Activated naive CD4-positive, alpha-beta T cell (primary cell): Measurements from ENCODE around the gene LAGE3.

Experiments
- DNase-seq, 4 experiments: peaks; one replicate each; lab custom pipeline; 2025; lab: John Stamatoyannopoulos, UW

LAGE3 gene

DNA sequence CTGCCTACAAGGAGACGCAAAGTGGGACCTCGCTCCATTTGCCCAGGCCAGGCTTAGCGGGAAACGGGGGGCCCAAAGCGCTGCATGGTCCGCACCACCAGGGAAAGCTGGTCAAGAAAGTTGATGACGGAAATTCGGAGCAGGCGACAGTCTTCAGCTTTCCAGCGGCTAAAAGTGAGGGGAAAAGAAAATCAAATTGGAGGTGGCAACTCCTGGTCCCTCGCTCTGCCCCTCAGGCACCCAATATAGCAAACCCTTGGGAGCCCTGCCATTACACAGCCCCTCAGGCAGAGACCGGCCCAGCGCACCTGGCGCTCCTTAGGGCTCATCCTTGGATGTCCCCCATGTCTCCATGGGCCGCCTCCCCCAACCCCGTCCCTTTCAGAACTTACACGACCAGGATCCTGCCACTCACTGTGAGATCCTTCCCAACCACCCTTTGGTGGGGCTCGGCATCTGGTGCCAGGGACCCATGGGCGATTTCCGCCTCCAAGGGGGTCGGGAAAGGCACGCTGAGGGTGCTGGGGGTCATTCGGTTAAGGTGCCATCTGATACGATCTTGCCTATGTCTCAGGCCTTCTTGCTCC is 1.1 kb downstream of the LAGE3 start:
- DNase-seq, result no peak

GRCh38 chrX:154476821-154477220 is 2.3 kb downstream of the LAGE3 start:
- no peak for DNase-seq

GRCh38 chrX:154473683-154474082 is 5.4 kb downstream of the LAGE3 start:
- no peak for DNase-seq

DNA sequence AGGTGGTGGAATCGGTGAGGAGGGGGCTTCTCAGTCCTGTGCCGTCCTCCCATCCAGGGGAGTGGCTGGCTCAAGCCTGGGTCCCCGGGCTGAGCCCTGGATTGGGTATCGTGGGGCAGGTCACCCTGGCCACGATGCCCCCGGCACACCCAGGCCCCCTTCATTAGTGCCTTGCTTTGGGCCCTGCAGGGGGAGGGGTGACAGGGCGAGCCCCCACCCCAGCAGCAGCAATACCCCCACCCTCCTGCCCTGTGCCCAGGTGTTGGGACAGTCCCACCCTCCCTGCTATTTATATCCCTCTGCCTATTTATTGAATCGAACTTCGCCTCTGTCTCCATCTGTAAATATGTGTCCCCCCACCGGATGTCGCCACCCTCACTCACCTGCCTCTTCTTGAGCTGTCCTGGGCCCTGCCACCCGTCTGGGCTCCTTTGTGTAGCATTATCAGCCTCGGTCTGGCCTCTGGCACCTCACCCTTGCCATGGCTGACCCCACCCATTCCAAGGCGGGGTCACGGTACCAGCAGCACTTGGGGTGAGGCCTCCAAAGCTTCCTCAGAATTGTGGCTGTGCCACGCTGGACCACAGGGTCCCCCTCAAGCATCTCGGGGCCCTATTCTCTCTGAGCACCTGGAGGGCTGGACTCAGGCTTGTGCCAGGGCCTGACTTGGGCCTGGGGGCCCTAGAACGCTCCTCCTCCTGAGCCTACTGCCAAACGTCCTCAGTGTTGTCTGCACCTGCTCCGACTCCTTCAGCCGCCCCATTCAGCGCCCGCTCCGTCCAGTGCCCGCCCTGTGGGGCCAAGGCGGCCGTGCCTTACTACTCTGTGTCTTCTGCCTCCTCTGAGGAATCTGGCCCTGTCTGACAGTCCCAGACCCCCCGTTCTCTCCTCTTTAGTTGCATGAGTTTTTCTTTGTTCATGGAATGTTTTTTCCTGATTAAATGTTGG is 6.1 kb downstream of the LAGE3 start:
- no peak for DNase-seq

DNA sequence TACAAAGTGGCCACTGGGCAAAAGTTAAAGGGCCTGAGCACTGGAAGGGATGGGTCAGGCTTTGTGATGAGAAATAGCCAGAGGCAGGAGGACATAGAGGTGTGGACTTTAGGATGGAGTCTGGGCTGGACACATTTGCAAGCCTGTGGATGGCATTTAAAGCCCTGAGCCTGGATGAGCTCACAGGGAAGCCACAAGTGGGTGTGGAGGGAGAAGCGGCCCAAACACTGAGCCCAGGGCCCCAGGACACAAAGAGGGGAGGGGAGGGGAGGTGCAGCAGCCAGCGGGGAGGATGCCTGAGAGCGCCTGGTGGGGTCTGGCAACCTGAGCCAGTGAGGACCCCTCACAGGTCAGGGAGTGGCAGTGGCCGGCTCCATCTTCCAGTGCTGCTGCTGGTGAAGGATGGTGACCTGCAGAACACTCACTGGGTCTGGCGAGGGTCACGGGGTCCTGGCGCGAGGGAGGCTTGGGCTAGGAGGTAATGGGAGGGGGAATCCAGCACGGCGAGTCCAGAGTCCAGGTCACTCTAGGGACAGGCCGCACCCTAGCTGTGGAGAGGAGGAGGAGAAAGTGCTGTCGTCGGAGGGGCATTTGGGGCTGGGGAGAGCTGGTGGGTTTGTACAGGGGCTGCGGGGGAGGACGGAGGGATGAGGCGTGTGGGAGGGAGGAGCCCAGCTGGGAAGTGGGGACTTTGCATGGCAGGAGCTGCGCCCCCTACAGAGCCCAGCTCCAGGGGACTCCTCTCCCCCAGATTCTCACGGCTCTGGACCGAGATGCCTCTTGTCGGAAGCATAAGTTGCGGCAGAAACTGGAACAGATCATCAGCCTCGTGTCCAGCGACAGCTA is 7.0 kb downstream of the LAGE3 start:
- no peak for DNase-seq

DNA sequence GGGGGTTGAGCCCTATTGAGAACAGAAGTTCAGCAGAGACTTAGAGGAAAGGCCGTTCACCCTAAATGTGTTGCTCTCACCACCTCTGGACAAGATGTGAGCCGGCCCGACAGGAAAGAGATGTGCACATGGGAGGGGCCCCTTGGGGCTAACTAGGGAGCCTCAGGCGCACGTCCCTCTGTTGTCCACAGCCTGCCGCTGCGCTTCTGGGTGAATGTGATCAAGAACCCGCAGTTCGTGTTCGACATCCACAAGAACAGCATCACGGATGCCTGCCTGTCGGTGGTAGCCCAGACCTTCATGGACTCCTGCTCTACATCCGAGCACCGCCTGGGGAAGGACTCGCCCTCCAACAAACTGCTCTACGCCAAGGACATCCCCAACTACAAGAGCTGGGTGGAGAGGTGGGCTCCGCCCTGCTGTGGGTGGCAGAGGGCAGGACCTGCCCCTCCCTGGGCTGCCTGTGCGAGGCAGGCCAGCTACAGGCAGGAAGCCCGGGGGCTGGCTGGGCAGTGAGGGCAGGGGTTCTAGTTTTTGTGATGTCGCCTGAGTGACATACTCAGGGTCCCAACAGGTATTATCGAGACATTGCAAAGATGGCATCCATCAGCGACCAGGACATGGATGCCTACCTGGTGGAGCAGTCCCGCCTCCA is 8.0 kb downstream of the LAGE3 start:
- no peak for DNase-seq

- no peak for DNase-seq
These were observed 8.6 kb downstream of the LAGE3 start for GRCh38 chrX:154470434-154470833.

DNA sequence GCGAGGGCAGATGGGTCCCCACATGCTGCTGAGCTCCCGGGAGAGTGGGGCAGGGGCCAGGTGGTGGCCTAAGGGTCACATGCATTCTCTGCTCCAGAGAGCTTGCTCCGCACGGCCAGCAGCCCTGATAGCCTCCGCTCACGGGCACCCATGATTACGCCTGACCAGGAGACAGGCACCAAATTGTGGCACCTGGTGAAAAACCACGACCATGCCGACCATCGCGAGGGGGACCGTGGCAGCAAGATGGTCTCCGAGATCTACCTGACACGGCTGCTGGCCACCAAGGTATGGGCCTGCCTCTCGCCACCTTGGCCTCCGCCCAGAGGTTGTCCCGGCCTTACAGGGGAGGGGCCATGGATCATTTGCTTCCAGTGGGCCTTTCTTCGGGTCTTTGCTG is 9.2 kb downstream of the LAGE3 start:
- no peak for DNase-seq

GRCh38 chrX:154469114-154469513 is 10.0 kb downstream of the LAGE3 start:
- no peak for DNase-seq

- DNase-seq, result no peak
These were observed 10.9 kb downstream of the LAGE3 start for GRCh38 chrX:154468217-154468616.

GRCh38 chrX:154467556-154467955 is 11.5 kb downstream of the LAGE3 start:
- DNase-seq, result no peak

GRCh38 chrX:154466907-154467306 is 12.2 kb downstream of the LAGE3 start:
- no peak for DNase-seq

- no peak for DNase-seq
These were observed 13.0 kb downstream of the LAGE3 start for GRCh38 chrX:154466036-154466435.

- no peak for DNase-seq
These were observed 13.5 kb downstream of the LAGE3 start for GRCh38 chrX:154465601-154466000.

DNA sequence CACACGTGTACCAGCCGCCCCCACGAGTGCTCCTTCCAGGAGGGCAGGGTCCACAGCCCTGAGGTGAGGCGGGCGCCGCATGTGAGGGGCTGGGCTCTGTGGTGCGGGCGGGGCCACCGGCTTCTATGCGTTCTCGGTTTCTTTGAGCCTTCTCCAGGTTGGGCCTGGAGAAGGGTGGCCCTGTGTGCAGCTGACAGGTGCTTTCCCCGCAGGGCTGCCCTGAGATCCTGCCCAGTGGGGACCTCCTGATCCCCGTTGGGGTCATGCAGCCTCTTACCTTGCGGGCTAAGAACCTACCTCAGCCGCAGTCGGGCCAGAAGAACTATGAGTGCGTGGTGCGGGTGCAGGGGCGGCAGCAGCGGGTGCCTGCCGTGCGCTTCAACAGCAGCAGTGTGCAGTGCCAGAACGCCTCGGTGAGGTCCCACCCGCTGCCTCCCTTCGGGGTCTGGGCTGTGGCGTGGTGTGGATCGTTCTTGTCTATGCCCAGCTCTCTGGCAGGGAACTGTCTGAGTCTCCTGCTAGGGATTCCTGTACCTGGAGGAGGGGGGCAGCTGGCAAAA is 14.2 kb downstream of the LAGE3 start:
- DNase-seq, result no peak

DNA sequence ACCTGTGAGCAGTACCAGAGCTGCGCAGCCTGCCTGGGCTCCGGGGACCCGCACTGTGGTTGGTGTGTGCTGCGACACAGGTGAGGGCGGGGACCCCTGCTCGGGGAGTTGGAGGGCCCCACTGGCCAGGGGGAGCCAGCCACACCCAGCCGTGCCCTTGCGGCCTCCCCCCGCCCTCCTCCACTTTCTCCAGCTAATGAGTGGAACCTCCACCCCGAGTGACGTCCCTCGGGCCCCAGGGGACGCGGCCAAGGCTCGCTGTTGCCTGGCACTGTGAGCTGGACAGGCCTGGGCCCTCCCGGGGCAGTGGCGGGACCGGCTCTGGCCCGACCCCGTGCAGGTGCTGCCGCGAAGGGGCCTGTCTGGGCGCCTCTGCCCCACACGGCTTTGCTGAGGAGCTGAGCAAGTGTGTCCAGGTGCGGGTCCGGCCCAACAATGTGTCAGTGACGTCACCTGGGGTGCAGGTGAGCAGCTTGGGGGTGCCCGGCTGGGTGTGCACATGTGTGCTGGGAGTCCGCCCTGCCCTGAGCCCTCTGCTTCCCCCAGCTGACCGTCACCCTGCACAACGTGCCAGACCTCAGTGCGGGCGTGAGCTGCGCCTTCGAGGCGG is 15.4 kb downstream of the LAGE3 start:
- no peak for DNase-seq

- no peak for DNase-seq
These were observed 16.7 kb downstream of the LAGE3 start for GRCh38 chrX:154462396-154462795.

- no peak for DNase-seq
These were observed 18.8 kb downstream of the LAGE3 start for GRCh38 chrX:154460326-154460725.

DNA sequence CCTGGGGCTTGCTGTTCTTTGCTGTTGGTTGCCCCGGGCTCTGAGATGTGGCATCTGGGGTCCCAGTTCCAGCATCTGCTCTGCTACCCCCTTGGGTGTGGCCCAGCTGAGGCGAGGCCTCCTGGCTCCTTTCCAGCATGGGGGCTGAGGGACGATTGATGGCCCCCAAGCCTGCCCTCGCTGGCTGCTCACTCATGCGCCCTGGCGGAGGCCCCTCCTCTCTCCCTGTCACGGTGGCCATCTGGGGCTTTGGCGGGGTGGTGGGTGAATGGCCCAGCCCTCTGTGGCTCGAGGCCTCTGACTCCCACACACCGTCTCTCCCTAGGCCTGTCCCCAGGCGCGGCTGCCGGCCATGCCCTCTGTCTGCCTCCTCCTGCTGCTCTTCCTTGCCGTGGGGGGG is 19.2 kb downstream of the LAGE3 start:
- DNase-seq, result no peak

- DNase-seq, result no peak
These were observed 19.9 kb downstream of the LAGE3 start for GRCh38 chrX:154458954-154459778.
